Activated CD8-positive, alpha-beta memory T cell treated with anti-CD3 and anti-CD28 coated beads, Interleukin-2, amount 50 U/mL, for 1 hour (primary cell): ENCODE results near the gene RSAD2.

Experiments used
- DNase-seq: peaks from one replicate; pipeline ENCODE4 v3.0.0-alpha.2; 2020; ENCODE audit errors: extremely low read depth

The RSAD2 gene

GRCh38 chr2:6944555-6944954 is 67.0 kb downstream of the RSAD2 start:
- DNase-seq, result no peak

DNA sequence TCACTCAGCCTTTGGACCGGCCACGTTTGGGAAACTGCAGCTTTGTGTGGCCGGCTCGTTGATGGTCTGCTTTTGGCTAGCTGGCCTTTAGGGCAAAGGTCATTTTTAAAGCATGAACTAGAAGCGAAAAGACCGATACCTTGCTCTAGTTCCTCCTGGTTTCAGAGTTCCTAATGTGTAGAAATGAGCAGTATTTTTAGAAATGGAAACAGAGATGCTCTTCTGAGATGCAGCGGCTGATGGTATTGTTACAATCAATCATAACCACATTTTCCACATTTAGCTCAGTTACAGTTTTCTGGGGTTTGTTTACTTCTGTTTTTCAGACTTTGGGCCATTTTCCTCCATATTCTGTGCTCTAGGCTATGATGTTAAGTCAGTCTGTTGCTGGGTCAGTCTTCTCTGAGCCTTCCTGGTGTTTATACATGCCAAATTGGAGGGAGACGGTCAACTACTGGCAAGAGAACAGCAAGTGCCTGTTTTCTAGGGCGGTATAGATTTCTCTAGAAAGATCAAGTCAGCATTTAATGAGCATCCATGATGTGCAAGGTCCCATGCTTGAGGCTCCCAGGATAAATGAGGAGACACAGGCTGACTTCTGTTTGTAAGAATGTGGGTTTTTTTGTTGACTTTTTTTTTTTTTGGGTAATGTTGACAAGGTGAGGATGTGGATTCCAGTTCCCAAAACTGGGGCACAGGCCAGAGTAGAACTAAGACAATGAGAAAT is 67.7 kb downstream of the RSAD2 start:
- DNase-seq, result no peak

DNA sequence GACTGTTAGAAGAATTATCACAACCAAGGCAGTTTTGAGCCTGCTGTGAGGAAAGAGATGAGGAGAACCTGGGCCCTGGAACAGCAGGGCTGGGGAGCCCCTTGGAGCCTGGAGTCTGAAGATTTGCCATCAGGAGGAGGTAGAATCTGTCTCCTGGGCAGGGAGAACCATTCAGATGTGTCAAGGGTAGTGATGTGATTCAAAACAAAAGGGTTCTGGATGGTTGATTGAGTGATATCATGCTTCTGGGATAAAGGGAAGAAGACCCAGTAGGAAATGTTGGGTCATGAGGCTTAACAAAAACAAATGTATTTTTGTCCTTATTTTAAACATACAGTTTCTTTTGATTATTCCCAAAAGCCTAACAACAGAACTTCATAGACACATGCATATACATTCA is 68.2 kb downstream of the RSAD2 start:
- no peak for DNase-seq

DNA sequence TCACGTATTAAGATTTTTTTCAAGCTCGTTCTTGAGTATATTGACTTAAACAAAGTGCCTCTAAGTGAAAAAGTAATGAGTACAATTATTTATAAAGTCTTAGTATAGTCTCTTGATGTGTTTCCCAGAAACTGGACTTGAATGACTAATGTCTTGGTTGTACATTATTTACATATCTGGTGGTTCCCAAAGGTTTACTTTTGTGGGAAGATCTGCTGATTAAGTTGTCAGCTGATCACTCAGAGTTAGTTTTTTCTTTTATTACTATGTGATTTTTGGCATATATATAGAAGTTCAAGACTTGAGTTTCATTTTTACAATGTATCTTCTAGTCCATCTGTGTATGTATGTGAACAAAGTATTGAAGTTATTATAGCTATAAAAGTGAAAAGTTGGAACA is 69.1 kb downstream of the RSAD2 start:
- no peak for DNase-seq
